DMS114 treated with DMSO at 0.1 percent for 48 hours (cell line): ENCODE measurements around the gene ZNF98.

ENCODE experiments used
- DNase-seq: peaks from one replicate; lab custom pipeline; 2025; ENCODE audit not compliant: unreplicated experiment; lab: John Stamatoyannopoulos, UW

The ZNF98 gene

DNA sequence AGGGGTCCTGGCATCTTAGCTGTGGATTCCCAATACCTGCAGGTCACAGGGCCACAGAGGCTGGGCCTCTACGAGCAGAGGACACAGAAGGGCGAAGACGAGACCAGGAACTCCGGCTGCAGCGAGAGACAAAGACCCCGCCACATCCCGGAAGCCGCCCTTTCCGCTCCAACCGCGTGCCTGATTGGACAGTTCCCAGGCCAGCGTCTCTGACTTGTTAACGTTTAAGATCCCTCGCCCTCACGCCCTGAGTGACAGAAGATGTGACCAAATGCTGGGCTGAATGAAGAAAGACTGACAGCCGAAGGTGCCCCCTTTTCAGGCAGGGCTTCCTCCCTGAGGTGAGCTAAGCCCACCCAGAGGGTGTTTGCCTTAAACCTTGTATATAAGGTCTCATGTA lies at the start of gene ZNF98:
TSS of gene ZNF98 (minus strand) at position 136 of the 400 bp plus-strand sequence. CDS start at position 14, 122 bp downstream.
- DNase-seq = peak; percentile 96

GRCh38 chr19:22446605-22447004 lies 24.5 kb upstream of the ZNF98 start:
- DNase-seq = no peak

- DNase-seq = no peak
These were observed 15.9 kb upstream of the ZNF98 start for GRCh38 chr19:22438011-22438410.

DNA sequence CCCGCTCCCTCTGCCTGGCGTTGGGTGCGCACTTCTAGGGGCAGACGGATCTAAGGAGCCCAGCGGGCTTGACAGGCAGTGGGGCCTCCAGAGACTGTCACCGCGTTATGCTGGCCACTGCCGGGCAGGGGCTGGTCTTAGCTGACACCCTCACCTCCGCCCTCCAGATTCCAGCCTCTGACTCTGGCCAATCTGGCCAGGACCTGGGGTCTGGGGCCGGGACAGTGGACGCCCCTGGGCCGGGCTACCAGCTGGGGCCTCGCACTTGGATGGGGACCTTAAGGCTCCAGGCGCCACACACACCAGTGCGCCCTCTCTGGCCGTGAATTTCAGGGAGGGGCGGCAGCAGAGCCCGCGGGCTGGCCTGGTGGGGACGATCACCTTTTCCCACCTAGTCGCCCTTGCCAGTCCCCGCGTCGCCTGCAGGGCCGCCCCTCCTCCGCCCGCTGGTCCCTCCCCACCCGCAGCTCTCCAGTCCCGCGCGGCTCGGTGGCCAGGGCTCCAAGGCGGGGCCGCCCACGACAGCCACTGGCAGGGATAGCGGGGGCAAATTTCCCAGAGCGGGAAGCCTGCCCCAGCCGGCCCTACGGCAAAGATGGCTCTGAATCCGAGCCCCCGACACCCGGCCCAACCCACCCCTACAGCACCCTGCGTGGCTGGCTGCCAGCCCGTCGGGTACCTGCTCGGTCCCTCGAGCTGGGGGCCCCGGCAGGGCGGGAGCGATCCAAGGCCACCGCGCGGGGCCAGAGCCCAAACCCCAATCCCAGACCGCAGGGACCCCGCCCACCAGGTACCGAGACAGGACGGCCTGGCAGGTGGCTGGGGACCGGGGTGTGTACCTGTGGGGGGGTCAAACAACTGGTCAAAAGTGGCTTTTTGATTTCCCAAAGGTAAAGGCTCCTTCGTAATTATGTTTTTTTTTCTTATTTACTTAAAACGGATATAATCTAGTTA lies 6.1 kb upstream of the ZNF98 start:
- DNase-seq = no peak

DNA sequence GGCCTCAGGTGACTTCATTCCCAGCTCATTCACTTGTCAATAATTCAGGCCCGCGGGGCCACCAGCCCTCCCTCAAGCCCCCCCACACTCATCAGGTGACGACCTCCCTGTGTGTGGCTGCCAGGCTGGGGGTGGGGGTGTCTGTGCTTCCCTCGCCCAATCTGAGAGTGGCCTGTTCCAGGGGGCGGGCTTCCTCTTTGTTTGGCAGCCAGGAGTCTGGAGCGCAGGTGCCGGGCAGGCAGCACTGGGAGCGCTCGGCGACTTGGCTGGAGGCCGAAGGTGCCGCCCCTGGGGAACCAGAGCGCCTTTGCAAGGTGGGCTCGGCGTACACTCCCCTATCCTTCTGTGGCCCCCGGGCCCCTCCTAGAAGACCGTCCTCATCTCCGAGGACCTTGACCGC lies 5.4 kb upstream of the ZNF98 start:
- DNase-seq = no peak

GRCh38 chr19:22426901-22427300 lies 4.8 kb upstream of the ZNF98 start:
- no peak for DNase-seq

GRCh38 chr19:22421797-22422196 lies 349 bp downstream of the ZNF98 start:
- DNase-seq = no peak

DNA sequence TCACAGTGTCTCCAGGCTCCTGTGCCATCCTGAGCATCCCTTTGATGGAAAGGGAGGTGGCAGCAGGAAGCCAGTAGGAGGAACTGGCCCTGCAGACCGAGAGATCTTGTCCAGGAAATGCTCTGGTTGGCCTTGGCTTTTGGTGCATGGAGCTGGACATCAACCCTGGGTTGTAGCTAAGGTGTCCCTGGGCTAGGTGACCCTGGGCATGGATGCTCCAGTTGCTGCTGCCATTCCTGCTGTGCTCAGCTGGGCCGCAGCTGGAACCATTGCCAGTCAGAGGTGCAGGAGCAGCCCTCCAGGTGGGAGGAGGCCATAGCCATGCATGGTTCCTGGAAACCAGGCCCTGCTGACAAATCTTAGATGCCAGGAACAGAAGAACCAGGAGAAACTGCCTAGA lies 67.5 kb downstream of the ZNF98 start:
- no peak for DNase-seq
